Measurements from ENCODE around the gene MTIF3. TPM values are rescaled to one million over a fixed set of nuclear protein-coding genes. Genes with fewer than 3 reads are reported as not detected.

The MTIF3 gene
- total RNA-seq, 2 donors from 2014 or later: 113 to 252 TPM

DNA sequence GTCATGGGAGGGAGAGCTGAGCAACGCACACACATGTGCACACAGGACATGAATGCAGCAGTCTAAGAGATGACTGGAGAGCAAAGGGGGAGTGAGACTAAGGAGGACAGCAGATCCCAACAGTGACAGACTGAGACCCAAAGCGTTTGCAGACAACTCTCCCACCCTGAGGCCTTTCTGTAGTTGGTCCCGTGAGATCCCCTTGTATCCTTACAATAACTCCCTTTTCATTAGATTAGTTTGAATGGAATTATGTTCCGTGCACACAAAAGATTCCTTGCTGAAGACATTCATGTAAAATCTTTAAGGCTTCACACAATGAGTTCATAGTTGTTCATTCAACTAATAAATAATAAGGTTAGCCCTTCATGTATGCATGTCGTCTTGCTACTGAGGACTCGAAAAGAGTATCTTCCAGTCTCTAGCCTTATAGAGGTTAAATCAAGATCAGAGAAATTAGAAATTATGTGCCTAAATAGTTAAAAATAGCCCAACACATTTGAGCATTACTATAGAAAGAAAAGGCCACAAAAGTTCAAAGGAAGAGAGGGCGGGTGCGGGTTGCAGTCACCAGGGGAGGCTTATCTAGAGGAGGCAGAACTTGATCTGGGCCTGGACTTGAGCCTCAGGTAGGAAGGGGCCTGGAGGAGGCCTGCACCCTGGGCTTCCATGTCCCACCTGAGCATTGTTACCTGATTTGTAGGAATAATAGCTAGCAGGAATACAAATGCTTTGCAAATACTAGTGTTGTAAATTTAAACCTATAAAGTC, 29.1 kb downstream of the MTIF3 start:
- H3K4me1 ChIP-seq: peaks cover 0 to 24% of the 10 kb centered on the region in 2 donors
- no peaks in the 10 kb centered on the region for H3K27me3 ChIP-seq
- H3K36me3 ChIP-seq: no peaks in the 10 kb centered on the region
- no peaks in the 10 kb centered on the region for H3K9me3 ChIP-seq
- DNase-seq (ENCODE audit: low spot score): no peak
- no peak overlapping the region for H3K4me3 ChIP-seq
- TF ChIP-seq, protein P1, sequence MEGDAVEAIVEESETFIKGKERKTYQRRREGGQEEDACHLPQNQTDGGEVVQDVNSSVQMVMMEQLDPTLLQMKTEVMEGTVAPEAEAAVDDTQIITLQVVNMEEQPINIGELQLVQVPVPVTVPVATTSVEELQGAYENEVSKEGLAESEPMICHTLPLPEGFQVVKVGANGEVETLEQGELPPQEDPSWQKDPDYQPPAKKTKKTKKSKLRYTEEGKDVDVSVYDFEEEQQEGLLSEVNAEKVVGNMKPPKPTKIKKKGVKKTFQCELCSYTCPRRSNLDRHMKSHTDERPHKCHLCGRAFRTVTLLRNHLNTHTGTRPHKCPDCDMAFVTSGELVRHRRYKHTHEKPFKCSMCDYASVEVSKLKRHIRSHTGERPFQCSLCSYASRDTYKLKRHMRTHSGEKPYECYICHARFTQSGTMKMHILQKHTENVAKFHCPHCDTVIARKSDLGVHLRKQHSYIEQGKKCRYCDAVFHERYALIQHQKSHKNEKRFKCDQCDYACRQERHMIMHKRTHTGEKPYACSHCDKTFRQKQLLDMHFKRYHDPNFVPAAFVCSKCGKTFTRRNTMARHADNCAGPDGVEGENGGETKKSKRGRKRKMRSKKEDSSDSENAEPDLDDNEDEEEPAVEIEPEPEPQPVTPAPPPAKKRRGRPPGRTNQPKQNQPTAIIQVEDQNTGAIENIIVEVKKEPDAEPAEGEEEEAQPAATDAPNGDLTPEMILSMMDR (IDR thresholded peaks at IDR 0.05): no peak
- H3K27ac ChIP-seq: no peak overlapping the region

GRCh38 chr13:27419328-27419727, 31.0 kb downstream of the MTIF3 start:
- no peaks in the 10 kb centered on the region for H3K36me3 ChIP-seq
- TF ChIP-seq, protein P1 (IDR thresholded peaks at IDR 0.05): no peak
- H3K27me3 ChIP-seq: no peaks in the 10 kb centered on the region
- no peak for DNase-seq (ENCODE audit: low spot score)
- H3K4me1 ChIP-seq: peaks cover 0 to 14% of the 10 kb centered on the region in 2 donors
- H3K9me3 ChIP-seq: no peaks in the 10 kb centered on the region
- no peak overlapping the region for H3K27ac ChIP-seq
- no peak overlapping the region for H3K4me3 ChIP-seq

DNA sequence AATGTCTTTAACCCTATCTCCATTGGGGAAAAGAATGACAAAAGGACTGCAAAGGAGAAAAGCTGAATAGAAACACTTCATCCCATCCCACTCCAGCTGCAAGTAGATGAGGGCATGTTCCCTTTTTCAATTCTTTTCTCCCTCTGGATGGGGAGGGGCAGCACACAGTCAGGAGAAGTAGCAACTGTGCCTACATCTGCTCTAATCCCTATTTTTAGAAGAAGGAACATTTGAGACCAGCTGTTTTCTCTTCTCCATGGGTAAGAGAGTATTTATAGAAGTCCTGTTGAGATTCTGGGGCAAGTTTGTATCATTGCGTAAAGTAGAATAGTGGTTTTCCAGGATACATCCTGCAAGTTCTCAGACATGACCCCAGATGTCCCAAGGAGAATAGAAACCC, 35.2 kb downstream of the MTIF3 start:
- H3K4me3 ChIP-seq: no peak overlapping the region

DNA sequence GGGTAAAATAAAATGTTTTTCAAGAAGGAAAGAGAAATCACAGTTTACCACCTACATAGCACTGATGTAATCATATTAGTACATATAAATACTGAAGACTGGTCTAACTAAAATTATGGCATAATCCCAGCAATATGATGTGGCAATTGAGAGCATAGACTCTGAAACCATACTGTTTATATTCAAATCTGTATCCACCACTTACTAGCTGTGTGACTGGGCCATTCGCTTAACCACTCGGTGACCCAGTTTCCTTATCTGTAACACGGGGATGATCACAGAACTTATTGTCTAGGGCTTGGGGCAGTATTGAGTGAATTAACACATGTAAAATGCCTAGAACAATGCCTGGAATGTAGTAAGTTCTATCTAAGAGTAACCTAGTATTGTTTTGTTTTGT, 39.0 kb downstream of the MTIF3 start:
- DNase-seq (ENCODE audit: low spot score): no peak
- Histone ChIP-seq H3K36me3 (no peaks in the 10 kb centered on the region), H3K9me3 (no peaks in the 10 kb centered on the region), H3K4me3 (no peak overlapping the region), H3K4me1 (peaks cover 0 to 6% of the 10 kb centered on the region in 2 donors), H3K27ac (no peak overlapping the region), H3K27me3 (no peaks in the 10 kb centered on the region)
- TF ChIP-seq, protein P1 (IDR thresholded peaks at IDR 0.05): no peak

More for the DNA sequence above, 35.2 kb downstream of the MTIF3 start:
- TF ChIP-seq, protein P1 (IDR thresholded peaks at IDR 0.05): no peak
- H3K4me1 ChIP-seq: peaks cover 0 to 6% of the 10 kb centered on the region in 2 donors
- no peaks in the 10 kb centered on the region for H3K36me3 ChIP-seq
- DNase-seq (ENCODE audit: low spot score): no peak
- H3K9me3 ChIP-seq: no peaks in the 10 kb centered on the region
- H3K27ac ChIP-seq: no peak overlapping the region
- H3K27me3 ChIP-seq: no peaks in the 10 kb centered on the region

DNA sequence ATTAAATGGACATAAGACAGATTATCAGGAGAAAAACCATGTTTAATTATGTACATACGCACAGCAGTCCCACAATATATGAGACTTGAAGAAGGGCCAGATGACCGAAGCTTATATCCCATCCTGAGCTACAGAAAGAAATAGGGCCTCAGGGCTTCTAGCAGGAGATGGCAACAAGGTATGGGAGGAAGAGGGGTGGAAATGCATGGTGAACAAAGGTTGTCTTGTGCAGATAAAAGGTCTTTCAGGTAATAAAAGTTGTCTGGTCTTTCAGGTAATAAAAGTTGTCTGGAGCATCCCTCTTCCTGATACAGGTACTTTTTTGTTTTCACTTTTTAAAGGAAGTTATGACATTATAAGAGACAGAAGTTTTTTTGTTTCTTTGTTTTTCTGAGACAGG, 41.4 kb downstream of the MTIF3 start:
- H3K9me3 ChIP-seq: no peaks in the 10 kb centered on the region
- TF ChIP-seq, protein P1 (IDR thresholded peaks at IDR 0.05): no peak
- no peaks in the 10 kb centered on the region for H3K4me1 ChIP-seq
- no peaks in the 10 kb centered on the region for H3K36me3 ChIP-seq
- no peak overlapping the region for H3K27ac ChIP-seq
- no peaks in the 10 kb centered on the region for H3K27me3 ChIP-seq
- no peak for DNase-seq (ENCODE audit: low spot score)
- no peak overlapping the region for H3K4me3 ChIP-seq

- no peak overlapping the region for H3K27ac ChIP-seq
- H3K9me3 ChIP-seq: no peaks in the 10 kb centered on the region
- no peaks in the 10 kb centered on the region for H3K27me3 ChIP-seq
- no peaks in the 10 kb centered on the region for H3K36me3 ChIP-seq
- DNase-seq (ENCODE audit: low spot score): no peak
- H3K4me1 ChIP-seq: peaks cover 0 to 8% of the 10 kb centered on the region in 2 donors
- TF ChIP-seq, protein P1 (IDR thresholded peaks at IDR 0.05): no peak
- H3K4me3 ChIP-seq: no peak overlapping the region
Observed at GRCh38 chr13:27408074-27408473, 42.3 kb downstream of the MTIF3 start.
